ENCODE measurements around the gene TRIP12. TPM values are rescaled to one million over a fixed set of nuclear protein-coding genes. Genes with fewer than 3 reads are reported as not detected.

TRIP12 gene
- total RNA-seq, 1 donor: 249 TPM

DNA sequence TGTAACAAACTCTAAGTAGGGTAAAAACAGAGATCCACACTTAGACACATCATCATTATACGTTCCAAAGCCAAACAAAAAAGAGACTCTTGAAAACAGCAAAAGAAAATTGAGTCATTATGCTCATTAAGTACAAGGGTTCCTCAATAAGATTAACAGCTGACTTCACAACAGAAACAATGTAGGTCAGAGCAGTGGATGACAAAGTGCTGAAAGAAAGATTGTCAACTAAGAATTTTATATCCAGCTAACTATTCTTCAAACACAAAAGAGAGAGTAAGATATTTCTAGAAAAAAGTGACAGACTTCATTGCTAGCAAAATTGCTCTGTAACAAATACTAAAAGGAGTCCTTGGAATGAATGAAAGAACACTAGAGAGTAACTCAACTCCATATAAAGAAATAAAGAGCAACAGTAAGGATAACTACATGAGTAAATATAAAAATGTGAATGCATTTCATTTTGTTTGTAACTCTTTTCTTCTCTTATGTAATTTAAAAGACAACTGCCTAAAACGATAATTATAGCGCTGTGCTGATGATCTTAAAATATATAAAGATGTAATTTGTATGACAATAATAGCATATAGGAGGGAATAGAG, 183.7 kb downstream of the TRIP12 start:
- Histone ChIP-seq H3K4me1 (ENCODE audit: insufficient read depth, low read length) (no peaks in the 10 kb centered on the region), H3K36me3 (ENCODE audit: insufficient read depth, low read length) (no peaks in the 10 kb centered on the region), H3K27ac (ENCODE audit: low read depth, low read length) (no peak overlapping the region), H3K4me3 (ENCODE audit: insufficient read depth, low read length) (no peak overlapping the region), H3K79me2 (ENCODE audit: insufficient read depth, low read length) (no peaks in the 10 kb centered on the region), H3K27me3 (ENCODE audit: insufficient read depth, low read length) (no peaks in the 10 kb centered on the region), H4K20me1 (ENCODE audit: insufficient read depth, low read length) (no peaks in the 10 kb centered on the region), H2AFZ (ENCODE audit: low read length) (no peak overlapping the region), H3K9me3 (ENCODE audit: low read depth, low read length) (peaks cover 2% of the 10 kb centered on the region), H3K4me2 (ENCODE audit: insufficient read depth, low read length) (no peak overlapping the region)
- DNase-seq (ENCODE audit: insufficient read length, low spot score, missing footprints): no peak
- TF ChIP-seq, protein P1, sequence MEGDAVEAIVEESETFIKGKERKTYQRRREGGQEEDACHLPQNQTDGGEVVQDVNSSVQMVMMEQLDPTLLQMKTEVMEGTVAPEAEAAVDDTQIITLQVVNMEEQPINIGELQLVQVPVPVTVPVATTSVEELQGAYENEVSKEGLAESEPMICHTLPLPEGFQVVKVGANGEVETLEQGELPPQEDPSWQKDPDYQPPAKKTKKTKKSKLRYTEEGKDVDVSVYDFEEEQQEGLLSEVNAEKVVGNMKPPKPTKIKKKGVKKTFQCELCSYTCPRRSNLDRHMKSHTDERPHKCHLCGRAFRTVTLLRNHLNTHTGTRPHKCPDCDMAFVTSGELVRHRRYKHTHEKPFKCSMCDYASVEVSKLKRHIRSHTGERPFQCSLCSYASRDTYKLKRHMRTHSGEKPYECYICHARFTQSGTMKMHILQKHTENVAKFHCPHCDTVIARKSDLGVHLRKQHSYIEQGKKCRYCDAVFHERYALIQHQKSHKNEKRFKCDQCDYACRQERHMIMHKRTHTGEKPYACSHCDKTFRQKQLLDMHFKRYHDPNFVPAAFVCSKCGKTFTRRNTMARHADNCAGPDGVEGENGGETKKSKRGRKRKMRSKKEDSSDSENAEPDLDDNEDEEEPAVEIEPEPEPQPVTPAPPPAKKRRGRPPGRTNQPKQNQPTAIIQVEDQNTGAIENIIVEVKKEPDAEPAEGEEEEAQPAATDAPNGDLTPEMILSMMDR (IDR thresholded peaks at IDR 0.05; ENCODE audit: extremely low read depth, low read depth, low read length): no peak

DNA sequence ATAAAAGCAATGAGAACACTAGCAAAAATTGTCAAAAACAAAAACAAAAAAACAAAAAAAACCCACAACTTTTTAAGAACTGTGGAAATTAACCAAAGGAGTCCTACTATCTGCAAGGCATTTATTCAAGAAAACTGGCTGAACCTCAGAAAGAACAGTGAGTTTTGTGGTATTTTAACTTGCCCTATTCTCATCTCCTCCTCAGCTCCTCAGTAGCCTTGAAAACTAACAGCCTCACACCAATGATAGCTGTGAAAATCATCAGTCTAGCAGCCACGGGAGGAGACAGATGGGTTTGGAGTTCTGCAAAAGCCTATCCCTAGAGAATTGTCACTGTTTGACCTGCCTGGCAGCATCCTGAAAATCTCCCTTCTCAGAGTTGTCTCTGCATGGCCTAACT, 187.4 kb downstream of the TRIP12 start:
- Histone ChIP-seq H3K79me2 (ENCODE audit: insufficient read depth, low read length) (no peaks in the 10 kb centered on the region), H3K36me3 (ENCODE audit: insufficient read depth, low read length) (no peaks in the 10 kb centered on the region), H3K27ac (ENCODE audit: low read depth, low read length) (no peak overlapping the region), H3K4me1 (ENCODE audit: insufficient read depth, low read length) (no peaks in the 10 kb centered on the region), H2AFZ (ENCODE audit: low read length) (no peak overlapping the region), H3K27me3 (ENCODE audit: insufficient read depth, low read length) (no peaks in the 10 kb centered on the region), H3K4me2 (ENCODE audit: insufficient read depth, low read length) (no peak overlapping the region), H3K4me3 (ENCODE audit: insufficient read depth, low read length) (no peak overlapping the region), H3K9me3 (ENCODE audit: low read depth, low read length) (peaks cover 2% of the 10 kb centered on the region), H4K20me1 (ENCODE audit: insufficient read depth, low read length) (no peaks in the 10 kb centered on the region)
- TF ChIP-seq, protein P1 (IDR thresholded peaks at IDR 0.05; ENCODE audit: extremely low read depth, low read depth, low read length): no peak
- DNase-seq (ENCODE audit: insufficient read length, low spot score, missing footprints): no peak

DNA sequence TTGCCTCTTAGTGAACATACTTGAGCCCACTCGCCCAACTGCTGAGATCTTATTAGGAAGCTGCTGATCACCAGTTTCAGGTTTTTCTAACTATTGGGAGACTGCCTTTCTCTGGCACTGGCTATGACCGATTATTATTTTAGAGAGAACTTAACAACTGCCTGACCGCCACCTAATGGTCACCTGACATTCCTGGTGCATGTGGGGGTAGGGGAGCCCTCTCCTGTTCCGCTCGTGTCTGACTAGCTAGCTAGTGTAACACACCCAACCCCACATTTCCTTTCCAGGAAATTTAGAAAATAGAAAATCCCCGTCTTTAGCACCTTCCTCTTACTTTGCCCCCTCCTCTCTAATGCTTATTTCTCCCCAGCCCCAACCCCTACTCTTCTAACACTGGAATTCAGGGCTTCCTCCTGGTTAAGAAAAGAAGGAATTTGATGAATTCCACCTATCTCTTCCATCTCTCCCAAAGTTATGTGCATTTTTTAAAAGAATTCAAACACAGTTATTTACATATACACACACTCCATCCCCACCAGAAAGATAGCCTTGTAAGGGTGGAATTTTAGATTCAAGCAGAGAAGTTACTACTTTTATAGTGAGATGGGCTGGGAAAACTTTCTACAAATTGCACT, 188.1 kb downstream of the TRIP12 start:
- no peak overlapping the region for H3K4me2 ChIP-seq (ENCODE audit: insufficient read depth, low read length)
- no peak overlapping the region for H3K27ac ChIP-seq (ENCODE audit: low read depth, low read length)
- no peaks in the 10 kb centered on the region for H4K20me1 ChIP-seq (ENCODE audit: insufficient read depth, low read length)
- H3K79me2 ChIP-seq (ENCODE audit: insufficient read depth, low read length): no peaks in the 10 kb centered on the region
- peaks cover 2% of the 10 kb centered on the region for H3K9me3 ChIP-seq (ENCODE audit: low read depth, low read length)
- TF ChIP-seq, protein P1 (IDR thresholded peaks at IDR 0.05; ENCODE audit: extremely low read depth, low read depth, low read length): no peak
- H3K27me3 ChIP-seq (ENCODE audit: insufficient read depth, low read length): no peaks in the 10 kb centered on the region
- no peak overlapping the region for H2AFZ ChIP-seq (ENCODE audit: low read length)
- H3K36me3 ChIP-seq (ENCODE audit: insufficient read depth, low read length): no peaks in the 10 kb centered on the region
- H3K4me1 ChIP-seq (ENCODE audit: insufficient read depth, low read length): no peaks in the 10 kb centered on the region
- H3K4me3 ChIP-seq (ENCODE audit: insufficient read depth, low read length): no peak overlapping the region
- DNase-seq (ENCODE audit: insufficient read length, low spot score, missing footprints): no peak

DNA sequence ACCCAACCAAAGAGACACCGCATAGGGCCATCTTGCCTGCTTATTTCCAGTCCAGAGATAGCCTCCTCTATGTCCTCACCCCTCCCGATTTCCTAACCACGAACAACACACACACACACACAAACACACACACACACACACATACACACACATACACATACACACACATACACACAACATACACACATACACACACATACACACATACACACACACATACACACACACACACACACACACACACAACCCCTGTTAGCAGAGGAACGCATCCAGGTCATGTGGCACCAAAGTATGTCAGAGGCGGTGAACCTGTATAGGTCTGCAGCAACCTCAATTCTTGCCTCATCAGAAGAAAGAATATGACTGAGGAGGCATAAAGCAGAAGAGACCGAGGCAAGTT, 188.9 kb downstream of the TRIP12 start:
- H3K4me2 ChIP-seq (ENCODE audit: insufficient read depth, low read length): no peak overlapping the region
- no peaks in the 10 kb centered on the region for H4K20me1 ChIP-seq (ENCODE audit: insufficient read depth, low read length)
- no peaks in the 10 kb centered on the region for H3K36me3 ChIP-seq (ENCODE audit: insufficient read depth, low read length)
- H3K4me1 ChIP-seq (ENCODE audit: insufficient read depth, low read length): no peaks in the 10 kb centered on the region
- DNase-seq (ENCODE audit: insufficient read length, low spot score, missing footprints): no peak
- no peak overlapping the region for H3K27ac ChIP-seq (ENCODE audit: low read depth, low read length)
- TF ChIP-seq, protein P1 (IDR thresholded peaks at IDR 0.05; ENCODE audit: extremely low read depth, low read depth, low read length): no peak
- H3K79me2 ChIP-seq (ENCODE audit: insufficient read depth, low read length): no peaks in the 10 kb centered on the region
- no peak overlapping the region for H3K4me3 ChIP-seq (ENCODE audit: insufficient read depth, low read length)
- peaks cover under 1% of the 10 kb centered on the region for H3K9me3 ChIP-seq (ENCODE audit: low read depth, low read length)
- H2AFZ ChIP-seq (ENCODE audit: low read length): no peak overlapping the region
- no peaks in the 10 kb centered on the region for H3K27me3 ChIP-seq (ENCODE audit: insufficient read depth, low read length)

Measured in osteoblast (primary cell).